ENCODE data around the gene ROR2.
"Not testable (repeated sequence)": the region's sequence is repeated elsewhere in the genome, so short reads cannot be mapped to it uniquely, and the experiment has no call there.

The ROR2 gene

GRCh38 chr9:91572044-91572443, 378.0 kb downstream of the ROR2 start:
- no peak for DNase-seq (ENCODE audit: low read depth in 2 of 2)

- no peak for DNase-seq (ENCODE audit: low read depth in 2 of 2)
Observed at GRCh38 chr9:91571036-91571435, 379.0 kb downstream of the ROR2 start.

GRCh38 chr9:91567642-91568274, 382.3 kb downstream of the ROR2 start:
- no peak for DNase-seq (ENCODE audit: low read depth in 2 of 2)

- DNase-seq (ENCODE audit: low read depth in 2 of 2) = no peak
Observed at GRCh38 chr9:91564081-91564670, 385.9 kb downstream of the ROR2 start.

GRCh38 chr9:91562416-91562815, 387.6 kb downstream of the ROR2 start:
- no peak for DNase-seq (ENCODE audit: low read depth in 2 of 2)

GRCh38 chr9:91560301-91560700, 389.7 kb downstream of the ROR2 start:
- DNase-seq (ENCODE audit: low read depth in 2 of 2) = peak; percentile 18 to 32

- no peak for DNase-seq (ENCODE audit: low read depth in 2 of 2)
Observed at GRCh38 chr9:91558879-91559278, 391.1 kb downstream of the ROR2 start.

GRCh38 chr9:91558395-91558794, 391.6 kb downstream of the ROR2 start:
- no peak for DNase-seq (ENCODE audit: low read depth in 2 of 2)

GRCh38 chr9:91557327-91557726, 392.7 kb downstream of the ROR2 start:
- no peak for DNase-seq (ENCODE audit: low read depth in 2 of 2)

GRCh38 chr9:91555132-91555531, 394.9 kb downstream of the ROR2 start:
- DNase-seq (ENCODE audit: low read depth in 2 of 2) = no peak

GRCh38 chr9:91549177-91549576, 400.9 kb downstream of the ROR2 start:
- DNase-seq (ENCODE audit: low read depth in 2 of 2) = no peak

GRCh38 chr9:91547081-91547480, 402.9 kb downstream of the ROR2 start:
- DNase-seq (ENCODE audit: low read depth in 2 of 2) = no peak

GRCh38 chr9:91546574-91546973, 403.5 kb downstream of the ROR2 start:
- DNase-seq (ENCODE audit: low read depth in 2 of 2) = no peak

GRCh38 chr9:91541734-91542133, 408.3 kb downstream of the ROR2 start:
- no peak for DNase-seq (ENCODE audit: low read depth in 2 of 2)

- not testable (repeated sequence) for DNase-seq (ENCODE audit: low read depth in 2 of 2)
Observed at GRCh38 chr9:91540506-91540905, 409.5 kb downstream of the ROR2 start.

GRCh38 chr9:91536211-91536691, 413.8 kb downstream of the ROR2 start:
- DNase-seq (ENCODE audit: low read depth in 2 of 2) = no peak

- DNase-seq (ENCODE audit: low read depth in 2 of 2) = no peak
Observed at GRCh38 chr9:91534374-91534773, 415.7 kb downstream of the ROR2 start.

GRCh38 chr9:91533382-91533781, 416.6 kb downstream of the ROR2 start:
- no peak for DNase-seq (ENCODE audit: low read depth in 2 of 2)

GRCh38 chr9:91532325-91532724, 417.7 kb downstream of the ROR2 start:
- no peak for DNase-seq (ENCODE audit: low read depth in 2 of 2)

- DNase-seq (ENCODE audit: low read depth in 2 of 2) = no peak
Observed at GRCh38 chr9:91530829-91531228, 419.2 kb downstream of the ROR2 start.

GRCh38 chr9:91522481-91522880, 427.5 kb downstream of the ROR2 start:
- no peak for DNase-seq (ENCODE audit: low read depth in 2 of 2)

- peak in 1 of 2 experiments; percentile 40 for DNase-seq (ENCODE audit: low read depth in 2 of 2)
Observed at GRCh38 chr9:91519520-91520277, 430.3 kb downstream of the ROR2 start.

- DNase-seq (ENCODE audit: low read depth in 2 of 2) = no peak
Observed at GRCh38 chr9:91518462-91518861, 431.6 kb downstream of the ROR2 start.

Measured in fibroblast of skin of left biceps (primary cell).